ENCODE results near the gene ZNF200. TPM values are rescaled to one million over a fixed set of nuclear protein-coding genes. Genes with fewer than 3 reads are reported as not detected.

The ZNF200 gene
- total and polyA plus RNA-seq, 3 donors from 2014 or later: 41.9 to 48.3 (median 45.2) TPM

GRCh38 chr16:3246002-3246401 is 11.0 kb upstream of the ZNF200 start:
- intact Hi-C loops (cut with DNase I; ENCODE audit: low total_unique reads): no loop called here
- Histone ChIP-seq H3K9me3 (no peaks in the 10 kb centered on the region), H3K36me3 (ENCODE audit: low read depth, missing control alignments) (no peaks in the 10 kb centered on the region), H3K27me3 (no peaks in the 10 kb centered on the region), H3K27ac (no peak overlapping the region), H3K4me3 (no peak overlapping the region), H3K4me1 (no peaks in the 10 kb centered on the region)
- no peak for TF ChIP-seq POLR2A (IDR thresholded peaks at IDR 0.05)
- TF ChIP-seq, protein P1, sequence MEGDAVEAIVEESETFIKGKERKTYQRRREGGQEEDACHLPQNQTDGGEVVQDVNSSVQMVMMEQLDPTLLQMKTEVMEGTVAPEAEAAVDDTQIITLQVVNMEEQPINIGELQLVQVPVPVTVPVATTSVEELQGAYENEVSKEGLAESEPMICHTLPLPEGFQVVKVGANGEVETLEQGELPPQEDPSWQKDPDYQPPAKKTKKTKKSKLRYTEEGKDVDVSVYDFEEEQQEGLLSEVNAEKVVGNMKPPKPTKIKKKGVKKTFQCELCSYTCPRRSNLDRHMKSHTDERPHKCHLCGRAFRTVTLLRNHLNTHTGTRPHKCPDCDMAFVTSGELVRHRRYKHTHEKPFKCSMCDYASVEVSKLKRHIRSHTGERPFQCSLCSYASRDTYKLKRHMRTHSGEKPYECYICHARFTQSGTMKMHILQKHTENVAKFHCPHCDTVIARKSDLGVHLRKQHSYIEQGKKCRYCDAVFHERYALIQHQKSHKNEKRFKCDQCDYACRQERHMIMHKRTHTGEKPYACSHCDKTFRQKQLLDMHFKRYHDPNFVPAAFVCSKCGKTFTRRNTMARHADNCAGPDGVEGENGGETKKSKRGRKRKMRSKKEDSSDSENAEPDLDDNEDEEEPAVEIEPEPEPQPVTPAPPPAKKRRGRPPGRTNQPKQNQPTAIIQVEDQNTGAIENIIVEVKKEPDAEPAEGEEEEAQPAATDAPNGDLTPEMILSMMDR (IDR thresholded peaks at IDR 0.05): no peak
- no peak for DNase-seq
- 69 to 81% methylated on average over 7 of the region's 7 CpGs for WGBS, 2 donors

DNA sequence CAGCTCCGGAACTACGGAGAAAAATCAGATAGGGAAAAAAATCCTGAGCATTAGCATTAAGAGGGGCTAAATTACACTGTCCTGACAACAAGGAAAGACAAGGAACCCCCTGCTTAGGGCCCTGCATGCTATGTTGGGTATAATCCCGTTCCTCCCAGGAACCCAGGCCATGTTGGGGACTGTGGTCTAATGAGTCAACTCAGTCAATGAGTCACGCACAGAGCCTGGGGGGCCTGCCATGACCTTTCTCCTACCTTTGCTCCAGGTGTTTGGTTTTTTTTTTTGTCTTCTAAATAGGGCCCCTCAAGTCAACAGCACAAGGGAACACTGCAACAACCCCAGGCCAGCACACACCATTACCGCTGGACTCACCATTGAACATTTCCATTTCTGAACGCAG is 8.9 kb upstream of the ZNF200 start:
- H3K4me3 ChIP-seq: no peak overlapping the region

DNA sequence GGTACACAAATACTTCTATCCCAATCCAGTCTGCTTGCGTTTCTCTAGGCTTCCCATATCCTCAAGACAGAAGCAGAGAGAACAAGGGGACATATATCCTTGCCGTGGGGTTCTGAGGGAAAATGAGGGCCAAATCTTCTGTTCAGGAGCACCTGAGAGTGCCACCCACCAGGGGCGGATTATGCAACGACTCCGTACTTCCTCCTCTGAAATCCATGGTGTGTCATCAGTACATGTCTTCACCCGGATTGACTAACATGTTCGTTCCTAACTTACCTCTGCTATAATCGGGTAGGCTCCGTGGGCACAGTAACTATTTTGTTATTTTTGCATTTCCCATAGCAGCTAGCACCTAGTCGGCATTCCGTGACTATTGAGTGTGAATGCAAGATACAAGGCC is 7.8 kb upstream of the ZNF200 start:
- Histone ChIP-seq H3K4me3 (no peak overlapping the region), H3K27me3 (no peaks in the 10 kb centered on the region), H3K4me1 (no peaks in the 10 kb centered on the region), H3K27ac (no peak overlapping the region), H3K9me3 (no peaks in the 10 kb centered on the region), H3K36me3 (ENCODE audit: low read depth, missing control alignments) (no peaks in the 10 kb centered on the region)
- WGBS, 2 donors: 81 to 85% methylated on average over 11 of the region's 11 CpGs
- intact Hi-C loops (cut with DNase I; ENCODE audit: low total_unique reads): no loop called here
- TF ChIP-seq POLR2A (IDR thresholded peaks at IDR 0.05): no peak
- TF ChIP-seq, protein P1 (IDR thresholded peaks at IDR 0.05): no peak
- no peak for DNase-seq

More for the DNA sequence above, 8.9 kb upstream of the ZNF200 start:
- no peaks in the 10 kb centered on the region for H3K9me3 ChIP-seq
- WGBS, 2 donors: 84 to 88% methylated on average over 6 of the region's 6 CpGs
- intact Hi-C loops (cut with DNase I; ENCODE audit: low total_unique reads): no loop called here
- H3K4me1 ChIP-seq: no peaks in the 10 kb centered on the region
- DNase-seq: no peak
- no peak for TF ChIP-seq POLR2A (IDR thresholded peaks at IDR 0.05)
- TF ChIP-seq, protein P1 (IDR thresholded peaks at IDR 0.05): no peak
- no peak overlapping the region for H3K27ac ChIP-seq
- H3K27me3 ChIP-seq: no peaks in the 10 kb centered on the region
- no peaks in the 10 kb centered on the region for H3K36me3 ChIP-seq (ENCODE audit: low read depth, missing control alignments)

GRCh38 chr16:3241761-3242160 is 6.8 kb upstream of the ZNF200 start:
- DNase-seq: no peak

More at GRCh38 chr16:3241761-3242160, 6.8 kb upstream of the ZNF200 start:
- no peak overlapping the region for H3K27ac ChIP-seq
- no peak overlapping the region for H3K4me3 ChIP-seq
- H3K9me3 ChIP-seq: no peaks in the 10 kb centered on the region
- TF ChIP-seq, protein P1 (IDR thresholded peaks at IDR 0.05): no peak
- TF ChIP-seq POLR2A (IDR thresholded peaks at IDR 0.05): no peak
- intact Hi-C loops (cut with DNase I; ENCODE audit: low total_unique reads): no loop called here
- H3K4me1 ChIP-seq: no peaks in the 10 kb centered on the region
- no peaks in the 10 kb centered on the region for H3K36me3 ChIP-seq (ENCODE audit: low read depth, missing control alignments)
- WGBS, 2 donors: 70 to 80% methylated on average over 5 of the region's 5 CpGs
- no peaks in the 10 kb centered on the region for H3K27me3 ChIP-seq
